ENCODE measurements around the gene MINDY4B.

The MINDY4B gene

DNA sequence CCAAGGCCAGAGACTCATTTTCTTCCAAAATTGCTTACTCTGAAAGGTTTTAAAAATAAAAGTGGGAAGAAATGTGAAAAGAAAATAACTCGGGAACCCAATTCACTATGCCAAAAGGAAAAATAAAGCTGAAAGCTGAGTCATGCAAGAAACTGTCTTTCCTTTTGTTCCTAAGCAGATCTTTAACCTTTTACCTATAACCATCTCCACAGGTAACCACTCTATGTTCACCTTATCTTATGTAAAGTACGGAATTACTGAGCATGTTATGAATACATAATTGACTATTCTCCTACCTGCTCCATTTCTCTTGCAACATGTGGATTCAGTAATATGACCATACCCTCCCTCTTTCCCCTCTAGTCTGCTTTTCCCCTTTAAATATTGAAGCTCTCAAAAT is 62.0 kb downstream of the MINDY4B start:
- no peak for DNase-seq

DNA sequence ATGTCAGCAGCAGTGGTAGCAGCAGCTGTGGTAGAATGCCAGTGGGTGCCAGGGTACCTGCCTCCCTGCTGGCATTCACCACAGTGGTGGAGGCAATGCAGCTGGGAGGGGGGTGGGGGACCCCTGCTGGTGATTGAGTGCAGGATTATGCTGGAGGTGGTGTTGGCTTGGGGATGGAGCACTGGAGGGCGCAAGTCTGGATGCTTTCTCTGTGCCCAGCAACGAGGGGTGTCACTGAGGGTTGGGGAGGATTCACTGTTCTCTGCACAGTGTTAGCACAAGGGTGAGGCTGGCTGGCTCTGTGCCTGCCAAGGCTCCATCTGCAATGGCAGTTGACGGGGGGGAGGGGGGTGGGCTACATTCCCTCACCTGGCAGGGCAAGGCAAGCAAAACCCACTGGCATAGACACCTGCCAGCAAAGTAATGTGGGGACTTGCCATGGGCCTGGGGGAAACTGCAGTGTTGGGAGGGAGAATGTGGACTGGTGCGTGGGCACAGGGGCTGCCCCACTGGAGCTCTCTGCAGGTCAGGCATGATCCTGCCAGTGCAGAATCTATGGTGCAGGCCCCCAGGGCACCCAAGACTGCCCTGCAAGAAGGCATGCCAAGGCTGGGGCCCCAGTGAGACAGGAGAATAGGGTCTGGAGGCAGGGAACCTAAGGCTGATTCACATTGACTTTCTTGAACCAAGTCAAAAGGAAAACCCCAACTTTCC is 64.3 kb downstream of the MINDY4B start:
- DNase-seq = no peak

DNA sequence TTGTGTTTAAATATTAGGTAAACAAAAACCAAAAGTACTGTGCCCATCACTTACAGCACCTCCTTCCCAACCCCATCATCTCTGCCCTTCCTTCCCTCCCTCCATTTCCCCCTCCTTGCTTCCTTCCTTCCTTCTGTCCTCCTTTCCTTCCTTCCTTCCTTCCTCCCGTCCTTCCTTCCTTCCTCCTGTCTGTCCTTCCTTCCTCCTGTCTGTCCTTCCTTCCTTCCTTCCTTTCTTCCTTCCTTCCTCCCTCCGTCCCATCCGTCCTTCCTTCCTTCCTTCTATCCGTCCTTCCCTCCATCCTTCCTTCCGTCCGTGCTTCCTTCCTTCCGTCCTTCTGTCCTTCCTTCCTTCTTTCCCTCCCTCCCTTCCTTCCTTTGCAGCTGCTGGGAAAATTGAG is 74.5 kb downstream of the MINDY4B start:
- DNase-seq = no peak

DNA sequence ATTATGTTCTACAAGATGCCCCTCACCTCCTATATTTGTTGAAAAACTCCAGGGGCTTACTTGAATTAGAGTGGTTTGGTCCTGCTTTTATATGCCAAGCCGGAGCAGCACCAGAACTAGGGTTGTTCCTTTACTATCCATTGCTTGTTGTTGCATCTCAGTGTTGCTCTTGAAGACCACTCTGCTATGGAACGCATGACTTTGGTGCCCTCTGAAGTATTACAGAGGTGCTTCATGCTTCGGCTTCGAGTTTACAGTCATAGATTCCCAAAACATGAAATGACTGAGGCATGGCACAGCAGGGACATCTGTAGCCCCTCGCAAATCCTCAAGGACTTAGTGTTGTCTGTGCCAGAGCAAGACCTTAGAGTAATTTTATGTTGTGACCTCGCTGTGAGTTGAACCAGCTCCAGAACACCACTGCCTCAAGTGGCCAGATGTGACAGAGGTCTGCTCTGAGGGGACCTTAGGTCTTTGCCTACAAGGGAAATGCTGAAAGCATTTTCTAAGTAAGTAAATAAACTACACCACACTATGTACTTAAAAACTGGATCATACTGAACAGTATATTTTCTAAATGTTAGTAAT is 75.1 kb downstream of the MINDY4B start:
- no peak for DNase-seq

DNA sequence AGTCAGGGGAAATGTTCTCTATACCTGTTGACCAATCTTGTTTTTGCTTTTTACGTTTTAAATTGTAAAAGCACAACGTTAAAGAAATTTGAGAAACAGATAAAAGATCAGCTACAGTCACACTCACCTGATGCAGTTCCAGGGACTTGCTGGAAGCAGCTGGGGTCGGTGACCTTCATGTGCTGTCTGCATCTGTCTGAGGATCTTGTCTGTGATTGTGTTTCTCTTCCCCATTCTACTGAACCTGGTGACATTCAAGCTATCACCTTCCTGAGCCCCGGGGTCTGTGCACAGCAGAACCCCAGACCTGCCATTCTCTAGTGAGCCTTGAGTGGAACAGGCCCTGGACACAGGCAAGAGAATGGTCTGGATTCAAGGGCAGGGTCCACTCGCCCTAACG is 75.8 kb downstream of the MINDY4B start:
- DNase-seq = no peak

DNA sequence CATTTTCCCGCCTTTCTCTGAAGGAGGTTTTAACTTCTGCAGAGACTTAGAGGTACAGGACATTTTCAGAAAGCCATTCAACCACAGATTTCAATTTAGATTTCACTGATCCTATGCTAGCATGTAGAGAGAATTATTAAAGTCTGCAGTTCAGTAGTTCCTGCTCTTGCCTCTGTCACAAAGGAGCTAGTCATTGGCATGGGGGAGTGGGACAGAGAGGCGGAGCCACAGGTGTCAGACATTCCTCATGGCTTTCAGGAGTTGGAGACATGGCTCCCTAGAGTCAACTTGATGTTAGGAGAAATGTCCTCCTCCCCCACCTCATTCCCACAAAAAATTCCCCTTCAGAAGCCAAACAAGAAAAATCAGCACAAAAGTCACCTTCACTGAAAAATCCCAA is 76.2 kb downstream of the MINDY4B start:
- no peak for DNase-seq

DNA sequence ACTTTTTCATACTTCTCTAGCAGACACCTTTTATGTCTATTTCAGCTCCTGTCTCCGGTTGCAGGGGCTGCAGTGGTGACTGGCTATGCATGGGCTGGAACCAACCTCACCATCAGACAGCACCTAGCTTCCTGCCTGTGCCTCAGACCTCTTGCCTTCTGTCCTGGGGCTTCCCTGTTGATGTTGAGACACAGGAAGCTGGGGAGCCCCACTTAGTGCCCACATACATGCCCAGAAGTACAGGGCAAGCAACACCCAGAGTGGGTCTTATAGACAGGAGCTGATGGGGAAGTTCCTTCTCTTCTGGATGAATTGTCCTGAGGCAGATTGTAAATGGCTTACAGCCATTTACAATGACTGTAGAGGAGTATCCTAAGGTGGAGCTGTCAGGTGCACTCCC is 77.0 kb downstream of the MINDY4B start:
- DNase-seq = no peak

DNA sequence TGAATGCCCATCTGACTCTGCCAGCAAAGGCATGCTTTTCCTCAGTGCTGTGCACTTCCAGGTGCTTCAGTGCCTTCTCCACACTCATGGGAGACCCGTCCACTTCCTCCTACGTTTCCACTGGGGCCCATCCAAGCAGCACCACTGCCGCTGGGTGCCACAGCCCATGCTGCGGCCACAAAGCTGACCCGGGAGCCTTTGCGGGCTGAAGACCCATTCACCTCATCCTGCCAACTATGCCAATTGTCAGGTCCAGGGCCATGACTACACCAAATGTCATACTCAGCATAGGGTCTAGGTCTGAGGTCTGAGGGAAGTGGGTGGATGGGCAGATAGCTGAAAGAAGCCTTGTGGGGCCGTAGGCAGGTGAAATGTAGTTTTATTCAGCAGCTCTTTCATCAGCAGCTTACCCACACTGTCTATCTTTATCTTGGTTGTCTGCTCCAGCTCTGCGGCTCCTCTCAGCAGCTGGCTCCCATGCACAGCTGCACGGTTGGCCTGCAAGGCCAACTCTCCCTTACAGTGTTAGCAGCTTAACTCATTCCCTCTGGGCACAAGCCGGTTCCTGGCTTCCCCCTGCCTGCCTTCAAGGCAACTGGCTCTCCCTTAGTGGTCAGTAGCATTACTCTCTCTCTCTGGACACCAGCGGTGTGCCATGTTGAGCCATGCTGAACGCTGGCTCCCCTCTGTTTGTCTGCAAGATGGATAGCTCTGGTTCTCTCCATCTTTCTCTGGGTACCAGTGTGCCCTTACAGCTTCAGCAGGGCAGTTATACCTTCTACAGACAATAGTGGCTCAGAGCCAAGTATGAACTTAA is 78.6 kb downstream of the MINDY4B start:
- no peak for DNase-seq

DNA sequence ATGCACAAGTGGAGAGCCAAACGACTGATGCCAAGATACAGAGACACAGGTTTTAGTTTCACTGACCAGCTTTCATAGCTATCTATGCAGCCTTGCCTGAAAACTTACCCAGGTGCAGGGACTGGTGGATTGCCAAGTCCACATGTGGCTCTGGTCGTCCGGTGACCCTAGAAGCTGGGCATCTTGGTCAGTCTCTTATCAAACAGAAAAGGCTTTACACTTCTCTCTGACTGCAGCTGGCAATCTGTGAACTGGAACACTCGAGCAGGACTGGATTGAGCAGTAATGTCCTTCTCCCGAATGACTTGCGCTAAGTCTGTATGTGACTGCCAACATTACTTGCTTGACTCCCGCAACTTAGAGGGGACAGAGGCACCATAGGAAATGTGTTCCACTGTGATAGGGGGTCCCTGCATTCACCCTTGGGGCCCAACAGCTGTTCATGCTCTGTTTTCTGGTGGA is 79.3 kb downstream of the MINDY4B start:
- DNase-seq = no peak

DNA sequence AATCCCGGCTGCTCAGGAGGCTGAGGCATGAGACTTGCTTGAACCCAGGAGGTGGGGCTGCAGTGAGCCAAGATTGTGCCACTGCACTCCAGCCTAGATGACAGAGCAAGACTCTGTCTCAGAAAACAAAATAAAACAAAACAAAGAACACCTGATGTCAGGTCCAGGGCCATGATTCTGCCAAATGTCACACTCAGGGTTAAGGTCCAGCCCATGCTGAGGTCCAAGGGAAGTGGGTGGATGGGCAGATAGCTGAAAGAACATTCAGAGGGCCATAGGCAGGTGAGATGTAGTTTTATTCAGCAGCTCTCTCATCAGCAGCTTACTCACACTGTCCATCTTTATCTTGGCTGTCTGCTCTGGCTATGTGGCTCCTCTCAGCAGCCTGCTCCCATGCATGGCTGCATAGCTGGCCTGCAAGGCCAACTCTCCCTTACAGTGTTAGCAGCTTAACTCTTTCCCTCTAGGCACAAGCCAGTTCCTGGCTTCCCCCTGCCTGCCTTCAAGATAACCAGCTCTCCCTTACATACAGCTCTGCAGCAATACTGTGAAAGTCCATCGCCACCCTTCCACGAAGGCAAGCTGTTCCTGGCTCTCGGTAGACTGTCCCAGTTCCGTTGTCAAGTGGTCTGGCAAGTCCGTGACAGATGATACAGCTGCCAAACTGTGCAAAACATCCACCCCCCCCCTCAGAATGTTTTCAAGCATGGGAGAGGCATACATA is 79.9 kb downstream of the MINDY4B start:
- DNase-seq = no peak

DNA sequence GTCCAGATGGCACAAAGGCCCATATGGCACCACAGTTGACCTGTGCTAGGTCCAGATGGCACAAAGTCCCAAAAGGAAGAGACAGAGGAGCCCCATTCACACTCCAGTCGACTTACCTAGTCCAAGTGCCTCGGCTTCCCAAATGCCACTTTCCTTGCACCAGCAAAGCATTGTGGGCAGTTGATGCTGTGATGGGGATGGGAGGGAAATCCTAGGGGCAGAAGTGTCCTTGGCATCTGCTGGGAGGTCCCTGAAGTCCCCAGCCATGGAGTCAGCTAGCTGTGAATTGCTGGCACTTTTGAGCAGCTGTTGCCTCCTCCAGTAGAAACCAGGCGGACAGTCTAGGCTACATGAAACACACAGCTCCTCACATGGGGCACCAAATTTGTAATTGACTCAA is 82.0 kb downstream of the MINDY4B start:
- DNase-seq = no peak

DNA sequence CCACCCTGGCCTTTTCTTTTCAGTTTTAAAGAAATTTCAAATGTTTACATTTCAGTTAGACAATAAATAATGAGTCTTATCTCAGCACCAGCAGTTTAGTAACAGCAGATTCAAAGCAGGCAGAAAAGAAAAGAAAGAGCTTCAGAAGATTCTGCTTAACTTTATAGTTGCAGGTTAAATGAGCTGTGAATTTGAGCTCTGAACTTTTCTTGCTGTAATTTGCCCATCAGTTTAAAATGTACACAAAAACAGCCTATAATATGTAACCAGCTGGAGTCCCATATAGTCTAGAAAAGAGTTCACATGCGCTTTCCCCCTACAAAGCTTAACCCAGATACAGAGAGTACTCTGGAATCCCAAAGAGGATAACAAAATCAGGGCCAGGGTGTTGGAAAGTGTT is 82.6 kb downstream of the MINDY4B start:
- DNase-seq = no peak
